Renal pelvis (tissue), 12 donors: ENCODE results near the gene ZNF165. TPM values are rescaled to one million over a fixed set of nuclear protein-coding genes. Genes with fewer than 3 reads are reported as not detected.
"Not testable (repeated sequence)": the region's sequence is repeated elsewhere in the genome, so short reads cannot be mapped to it uniquely, and the experiment has no call there.

Source experiments
- DNase-seq: peaks from one replicate; pipeline ENCODE4 v3.0.0-alpha.2; 2013
- long read RNA-seq, 16 experiments: transcript quantifications; one replicate each; lab custom pipeline, GENCODE V29; 2026
- polyA plus RNA-seq, 3 donors: library from polyadenylated mRNA; unstranded; fragments of 120-200 nt; gene quantifications; one replicate each; pipeline ENCODE4 v1.2.1, GENCODE V29; 2013; ENCODE audit not compliant: insufficient read length in 3 of 3

Gene ZNF165
- 1 to 10 TPM; 4.1 to 5.2 (median 4.1) TPM for polyA plus RNA-seq
- long read RNA-seq, donor 1, partial matches to known transcripts = 0 of 6 reads
- long read RNA-seq, donor 1, other reads (novel, unspliced or antisense) = 6 of 6 reads
- long read RNA-seq, donor 2 = 0 reads
- long read RNA-seq, donor 3 = 0 reads
- long read RNA-seq, donor 4, partial matches to known transcripts = 11 of 133 reads
- long read RNA-seq, donor 4, other reads (novel, unspliced or antisense) = 122 of 133 reads
- long read RNA-seq, donor 5 = 0 reads
- long read RNA-seq, donor 6 = 0 reads
- long read RNA-seq, donor 7 = 0 reads
- long read RNA-seq, donor 8 = 0 reads
- long read RNA-seq, donor 9 = 0 reads
- long read RNA-seq, donor 10 = 0 reads
- long read RNA-seq, donor 11, partial matches to known transcripts = 93 of 98 reads
- long read RNA-seq, donor 11, other reads (novel, unspliced or antisense) = 5 of 98 reads
- long read RNA-seq, donor 12, partial matches to known transcripts = 6 of 98 reads
- long read RNA-seq, donor 12, other reads (novel, unspliced or antisense) = 92 of 98 reads
- long read RNA-seq, donor 13 = 0 reads
- long read RNA-seq, donor 14, partial matches to known transcripts = 0 of 5 reads
- long read RNA-seq, donor 14, other reads (novel, unspliced or antisense) = 5 of 5 reads
- long read RNA-seq, donor 15, partial matches to known transcripts = 162 of 167 reads
- long read RNA-seq, donor 15, other reads (novel, unspliced or antisense) = 5 of 167 reads
- long read RNA-seq, donor 16 = 0 reads

DNA sequence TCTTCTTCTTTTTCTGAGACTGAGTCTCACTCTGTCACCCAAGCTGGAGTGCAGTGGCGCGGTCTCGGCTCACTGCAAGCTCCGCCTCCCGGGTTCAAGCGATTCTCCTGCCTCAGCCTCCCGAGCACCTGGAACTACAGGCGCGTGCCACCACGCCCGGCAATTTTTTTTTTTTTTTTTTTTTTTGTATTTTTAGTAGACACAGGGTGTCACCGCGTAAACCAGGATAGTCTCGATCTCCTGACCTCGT is at the start of gene ZNF165:
TSS of gene ZNF165 (plus strand) at position 188 of the 250 bp plus-strand sequence. CDS start 4,913 bp downstream, outside the sequence.
- not testable (repeated sequence) for DNase-seq

DNA sequence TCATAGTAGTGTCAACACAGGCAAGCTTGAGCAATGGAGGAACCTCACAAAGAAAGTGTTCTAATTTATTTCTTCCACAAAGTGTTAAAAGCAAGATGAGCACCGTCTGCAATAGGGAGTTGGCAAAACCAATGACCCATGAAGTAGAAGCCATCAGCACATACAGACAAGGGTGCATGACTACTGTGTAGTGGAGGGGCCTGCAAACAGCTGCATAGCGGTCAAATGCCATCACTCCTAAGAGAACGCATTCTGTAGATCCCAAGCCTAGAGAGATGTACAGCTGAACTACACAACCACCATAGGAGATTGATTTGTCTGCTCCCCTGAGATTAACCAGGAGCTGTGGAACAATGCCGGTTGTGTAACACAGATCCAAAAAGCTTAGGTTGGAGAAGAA is 26.8 kb upstream of the ZNF165 start:
- no peak for DNase-seq

DNA sequence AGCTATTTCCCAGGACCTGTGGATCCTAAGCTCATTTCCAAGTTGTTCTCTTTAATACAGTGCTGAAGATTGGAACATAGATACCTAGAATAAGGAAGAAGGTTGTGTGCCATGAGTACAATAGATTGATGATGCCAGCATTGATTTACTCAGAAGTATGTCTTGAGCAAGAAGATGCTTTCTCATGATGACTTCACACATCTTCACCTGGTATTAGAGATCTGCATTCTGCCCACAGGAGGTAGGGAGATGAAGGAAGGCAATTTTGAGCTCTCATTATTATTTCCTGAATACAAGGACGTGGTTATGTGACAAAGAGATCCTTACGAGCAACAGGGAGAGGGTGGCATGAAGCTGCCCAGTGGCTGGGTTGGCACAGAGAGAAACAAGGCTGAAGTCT is 20.0 kb upstream of the ZNF165 start:
- DNase-seq = no peak

DNA sequence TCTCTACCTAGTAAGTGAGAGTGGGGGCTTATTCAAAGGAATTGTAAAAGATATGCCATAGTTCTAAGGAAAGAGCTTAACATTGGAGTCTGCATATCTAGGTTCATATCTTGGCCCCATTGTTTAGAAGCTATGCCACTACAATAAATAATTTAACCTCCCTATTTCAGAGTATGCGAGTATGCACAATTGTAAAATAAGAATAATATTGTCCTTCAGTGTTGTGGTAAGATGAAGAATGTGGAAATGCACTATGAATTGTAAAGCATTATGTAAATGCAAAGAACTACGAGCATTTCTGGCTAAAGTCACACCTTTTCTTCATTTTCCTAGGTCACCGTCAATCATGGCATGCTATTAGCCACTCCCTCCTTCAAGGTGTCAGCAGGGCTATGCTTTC is 16.1 kb upstream of the ZNF165 start:
- no peak for DNase-seq

DNA sequence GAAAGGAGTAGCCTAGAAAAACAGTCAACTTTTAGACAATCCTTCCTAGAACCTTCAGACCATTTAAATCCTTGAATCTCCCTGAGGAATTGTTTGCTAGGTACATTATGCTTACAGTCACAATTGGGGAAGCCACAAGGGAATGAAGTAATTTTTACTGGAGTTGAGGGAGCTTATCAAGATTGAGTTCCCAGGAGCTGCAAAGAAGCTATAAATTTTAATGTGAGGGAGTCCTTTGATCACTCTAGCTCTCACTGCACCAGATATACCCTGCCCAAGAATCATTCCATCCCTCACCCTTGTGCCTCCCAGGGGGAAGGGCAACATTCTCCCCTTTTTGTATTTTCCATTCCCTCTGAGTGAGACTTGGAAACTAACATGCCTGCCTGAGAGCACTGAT is 12.3 kb upstream of the ZNF165 start:
- DNase-seq = no peak

DNA sequence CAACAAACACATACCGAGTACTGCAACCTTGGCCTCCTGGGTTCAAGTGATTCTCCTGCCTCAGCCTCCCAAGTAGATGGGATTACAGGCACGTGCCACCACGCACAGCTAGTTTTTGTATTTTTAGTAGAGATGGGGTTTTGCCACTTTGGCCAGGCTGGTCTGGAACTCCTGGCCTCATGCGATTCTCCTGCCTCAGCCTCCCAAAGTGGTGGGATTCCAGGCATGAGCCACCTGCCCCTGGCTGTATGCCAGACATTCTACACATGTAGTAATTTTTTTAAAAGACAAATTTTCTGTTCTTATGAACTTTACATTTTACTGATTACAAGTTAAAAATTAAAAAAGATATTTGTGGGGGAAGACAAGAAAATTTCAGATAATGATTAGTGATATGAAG is 9.4 kb upstream of the ZNF165 start:
- DNase-seq = not testable (repeated sequence)

DNA sequence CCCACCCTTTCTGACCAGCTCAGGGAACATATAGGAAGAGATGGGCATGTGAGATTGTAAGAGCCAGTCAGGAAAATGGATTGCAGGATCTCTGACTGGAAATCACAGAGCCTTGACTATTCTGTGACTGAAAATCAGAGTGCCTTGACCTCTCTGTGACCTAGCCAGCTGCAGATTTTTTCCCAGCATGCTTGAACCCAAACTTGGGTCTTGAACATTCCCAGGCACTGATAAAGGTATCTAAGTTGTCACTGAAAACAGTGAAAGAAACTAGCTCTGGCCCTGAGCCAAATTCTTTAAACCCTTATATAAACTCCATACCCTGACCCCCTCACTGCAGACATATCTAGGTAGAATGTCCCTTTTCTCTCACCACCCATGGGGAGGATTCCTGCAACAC is 2.3 kb upstream of the ZNF165 start:
- DNase-seq = no peak

DNA sequence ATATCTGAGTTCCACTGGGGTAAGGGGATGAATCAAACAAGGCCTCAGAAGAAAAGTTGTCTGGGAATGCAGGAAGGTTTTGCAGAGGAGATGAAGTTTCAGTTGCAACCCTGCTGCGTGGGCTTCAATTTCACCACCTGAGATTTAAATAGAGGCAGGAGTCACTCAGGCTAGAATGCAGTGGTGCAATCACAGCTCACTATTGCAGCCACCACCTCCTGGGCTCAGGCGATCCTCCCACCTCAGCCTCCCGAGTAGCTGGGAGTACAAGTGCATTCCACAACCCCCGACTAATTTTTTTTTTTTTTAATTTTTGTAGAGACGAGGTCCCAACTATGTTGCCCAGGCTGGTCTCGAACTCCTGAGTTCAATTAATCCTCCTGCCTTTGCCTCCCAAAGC is 1.5 kb upstream of the ZNF165 start:
- DNase-seq = no peak

DNA sequence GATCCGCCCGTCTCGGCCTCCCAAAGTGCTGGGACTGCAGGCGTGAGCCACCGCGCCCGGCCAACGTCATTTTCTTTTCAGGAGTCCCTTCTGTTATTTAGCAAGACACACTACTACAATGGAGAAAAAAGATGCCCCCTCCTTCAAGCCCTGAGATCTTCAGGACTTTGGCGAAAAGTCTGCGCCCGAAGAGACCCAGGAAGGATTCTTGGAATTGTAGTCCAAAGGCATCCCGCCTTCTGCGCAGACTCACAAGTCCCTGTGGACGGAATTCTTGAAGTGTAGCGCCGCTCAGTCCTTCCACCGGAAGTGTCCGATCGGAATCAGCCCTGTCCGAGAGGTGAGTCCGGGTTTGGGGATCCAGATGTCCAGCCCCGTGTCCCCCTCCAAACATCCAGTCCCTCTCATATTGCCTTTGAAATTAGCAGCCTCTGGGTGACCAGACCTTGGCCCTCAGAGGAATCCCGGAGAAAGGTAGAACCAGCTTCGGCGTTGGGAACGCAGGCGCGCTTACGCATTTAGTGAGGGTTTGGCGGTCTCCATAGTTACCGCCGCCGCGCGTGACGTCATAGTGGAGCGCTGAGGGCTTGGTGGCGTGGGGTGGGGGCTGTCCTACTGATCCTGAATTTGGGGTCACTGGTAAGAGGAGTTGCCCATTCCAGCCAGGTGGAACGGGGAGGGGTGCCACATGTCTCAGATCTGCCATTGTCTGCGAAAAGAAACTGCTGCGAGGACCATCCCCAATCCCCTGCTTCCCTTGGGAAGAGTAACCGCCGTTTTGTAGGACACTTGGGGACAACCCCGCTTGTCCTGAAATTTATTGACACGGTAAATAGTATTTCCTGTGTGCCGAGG is 490 bp downstream of the ZNF165 start:
- DNase-seq = peak; percentile 97

DNA sequence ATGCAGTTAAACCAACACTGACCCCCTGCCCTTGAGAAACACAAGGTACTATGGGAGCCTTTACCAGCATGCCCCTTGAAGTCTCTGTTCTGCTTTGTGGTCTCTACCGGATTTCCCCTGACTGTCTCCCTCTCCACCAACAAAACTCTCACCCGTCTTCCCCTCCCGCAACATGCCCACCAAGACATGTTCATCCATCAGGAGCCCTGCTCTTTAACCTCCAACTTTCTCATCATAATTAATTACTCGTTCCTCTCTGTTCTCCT is 1.1 kb downstream of the ZNF165 start:
- no peak for DNase-seq

DNA sequence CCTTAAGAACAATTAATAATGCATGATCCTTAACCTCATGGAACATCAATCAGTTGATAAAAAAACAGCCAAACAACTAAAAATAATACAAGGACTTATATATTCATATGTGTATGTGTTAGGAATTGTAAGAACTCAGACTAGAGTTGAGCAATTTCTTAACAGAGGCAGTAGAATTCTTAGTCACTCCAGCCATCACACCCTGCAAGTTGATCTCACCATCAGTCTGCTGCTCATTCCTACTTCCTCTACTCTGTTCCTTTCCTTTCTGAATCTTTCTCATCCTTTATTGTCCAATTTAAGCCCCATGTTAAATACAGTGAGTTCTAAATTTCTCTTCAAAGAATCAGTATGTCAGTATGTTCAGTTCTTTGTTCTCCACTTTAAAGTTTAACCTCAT is 2.6 kb downstream of the ZNF165 start:
- DNase-seq = no peak

DNA sequence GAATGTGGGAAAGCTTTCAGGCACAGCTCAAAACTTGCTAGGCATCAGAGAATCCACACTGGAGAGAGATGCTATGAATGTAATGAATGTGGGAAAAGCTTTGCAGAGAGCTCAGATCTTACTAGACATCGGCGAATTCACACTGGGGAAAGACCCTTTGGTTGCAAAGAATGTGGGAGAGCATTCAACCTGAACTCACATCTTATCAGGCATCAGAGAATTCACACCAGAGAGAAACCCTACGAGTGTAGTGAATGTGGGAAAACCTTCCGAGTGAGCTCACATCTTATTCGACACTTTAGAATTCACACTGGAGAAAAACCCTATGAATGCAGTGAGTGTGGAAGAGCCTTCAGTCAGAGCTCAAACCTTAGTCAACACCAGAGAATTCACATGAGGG is 8.7 kb downstream of the ZNF165 start:
- no peak for DNase-seq

DNA sequence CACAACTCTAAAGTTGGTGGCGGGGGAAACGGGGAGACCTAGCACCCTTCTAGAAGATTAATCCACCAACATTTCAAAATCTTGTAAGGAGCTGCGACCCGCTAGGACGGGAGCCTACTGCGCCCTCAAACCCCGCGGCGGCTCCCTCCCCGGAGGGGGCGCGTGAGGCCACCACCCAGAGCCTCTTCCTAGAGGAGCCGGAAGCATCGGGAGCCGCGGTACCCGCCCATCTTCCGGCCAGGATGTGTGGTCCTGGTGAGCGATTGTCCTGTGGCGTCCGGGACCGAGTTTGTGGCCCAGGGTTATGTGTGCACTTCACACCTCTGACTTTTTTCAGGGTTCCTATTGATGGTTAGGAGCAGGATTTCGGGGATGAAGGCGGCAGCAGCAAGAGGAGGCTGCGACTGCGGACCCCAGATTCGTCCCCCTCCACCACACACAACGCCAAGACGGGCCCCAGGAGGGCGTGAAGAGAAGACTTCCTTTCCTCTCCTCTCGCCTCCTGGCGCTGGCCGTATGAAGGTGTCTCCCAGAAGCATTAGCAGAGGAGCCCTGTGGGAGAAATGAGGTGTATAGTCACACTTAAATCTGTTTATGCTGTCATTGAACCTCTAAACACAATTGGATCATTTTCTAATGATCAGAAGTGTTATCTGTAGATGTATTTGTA is 10.7 kb downstream of the ZNF165 start:
- no peak for DNase-seq

DNA sequence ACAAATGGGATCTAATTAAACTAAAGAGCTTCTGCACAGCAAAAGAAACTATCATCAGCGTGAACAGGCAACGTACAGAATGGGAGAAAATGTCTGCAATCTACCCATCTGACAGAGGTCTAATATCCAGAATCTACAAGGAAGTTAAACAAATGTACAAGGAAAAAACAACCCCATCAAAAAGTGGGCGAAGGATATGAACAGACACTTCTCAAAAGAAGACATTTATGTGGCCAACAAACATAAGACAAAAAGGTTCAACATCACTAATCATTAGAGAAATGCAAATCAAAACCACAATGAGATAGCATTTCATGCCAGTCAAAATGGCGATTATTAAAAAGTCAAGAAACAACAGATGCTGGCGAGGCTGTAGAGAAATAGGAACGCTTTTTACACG is 21.9 kb downstream of the ZNF165 start:
- not testable (repeated sequence) for DNase-seq

DNA sequence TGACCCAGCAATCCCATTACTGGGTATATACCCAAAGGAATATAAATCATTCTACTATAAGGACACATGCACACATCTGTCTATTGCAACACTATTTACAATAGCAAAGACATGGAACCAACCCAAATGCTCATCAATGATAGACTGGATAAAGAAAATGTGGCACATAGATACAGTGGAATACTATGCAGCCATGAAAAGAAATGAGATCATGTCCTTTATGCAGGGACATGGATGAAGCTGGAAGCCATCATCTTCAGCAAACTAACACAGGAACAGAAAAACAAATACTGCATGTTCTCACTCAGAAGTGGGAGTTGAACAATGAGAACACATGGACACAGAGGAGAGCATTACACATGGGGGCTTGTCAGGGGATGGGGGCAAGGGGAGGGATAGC is 22.3 kb downstream of the ZNF165 start:
- not testable (repeated sequence) for DNase-seq

DNA sequence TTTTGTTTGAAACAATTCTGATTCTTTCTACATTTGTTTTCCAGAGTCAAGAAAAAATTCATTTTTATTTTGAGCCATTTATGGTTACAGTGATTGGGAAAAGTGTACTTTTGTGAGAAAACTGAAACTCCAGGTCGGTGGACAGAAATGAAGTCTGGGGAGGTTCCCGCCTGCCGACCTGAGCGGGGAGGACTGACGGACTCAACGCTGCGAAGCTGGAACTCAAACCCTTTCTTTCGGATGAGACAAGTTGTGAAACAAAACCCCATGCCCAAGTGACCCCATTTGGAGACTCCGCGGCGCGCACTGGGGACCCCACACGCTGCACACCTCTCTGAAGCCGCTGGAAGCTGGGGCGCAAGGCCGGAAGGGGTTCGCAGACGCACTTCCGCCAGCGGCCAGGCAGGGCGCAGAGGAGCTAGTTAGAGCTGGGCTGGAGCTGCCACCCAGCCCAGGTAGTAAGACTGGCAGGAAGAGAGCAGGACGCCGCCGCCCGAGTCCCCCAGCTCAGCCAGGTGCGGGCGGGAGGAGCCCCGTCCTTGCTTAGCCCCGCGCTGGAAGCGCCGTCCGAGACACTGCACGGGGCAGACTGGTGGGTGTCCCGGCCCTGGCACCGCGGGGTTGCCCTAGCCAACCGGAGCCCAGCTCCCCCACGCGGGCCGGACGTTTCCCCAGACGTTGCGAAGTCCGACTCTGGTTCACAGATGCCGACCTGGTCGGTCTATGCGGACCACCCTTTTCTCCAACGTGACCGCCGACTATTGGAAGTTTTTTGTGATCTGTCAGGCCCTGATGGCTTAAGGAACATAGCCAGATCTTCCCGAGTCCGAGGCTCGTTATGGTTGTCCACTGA is 24.2 kb downstream of the ZNF165 start:
- peak; percentile 84 for DNase-seq

DNA sequence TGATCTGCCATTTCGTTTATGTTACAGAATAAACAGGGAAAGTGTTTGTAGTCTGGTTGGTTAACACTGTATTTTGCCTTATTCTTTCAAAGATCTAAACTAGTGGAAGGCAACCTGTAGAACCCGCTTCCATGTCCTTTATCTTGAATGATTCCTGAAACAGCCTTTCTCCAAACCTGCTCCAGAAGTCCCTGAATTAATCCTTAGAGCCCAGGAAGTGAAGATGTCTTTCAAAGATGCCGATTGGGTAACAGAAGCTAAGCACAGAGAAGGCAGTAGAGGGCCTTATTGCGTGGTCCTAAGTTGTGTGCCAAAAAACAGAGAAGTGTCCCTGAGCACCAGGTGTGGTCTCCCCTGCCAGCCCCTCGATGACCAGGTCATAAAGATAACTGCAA is 24.9 kb downstream of the ZNF165 start:
- peak; percentile 11 for DNase-seq

DNA sequence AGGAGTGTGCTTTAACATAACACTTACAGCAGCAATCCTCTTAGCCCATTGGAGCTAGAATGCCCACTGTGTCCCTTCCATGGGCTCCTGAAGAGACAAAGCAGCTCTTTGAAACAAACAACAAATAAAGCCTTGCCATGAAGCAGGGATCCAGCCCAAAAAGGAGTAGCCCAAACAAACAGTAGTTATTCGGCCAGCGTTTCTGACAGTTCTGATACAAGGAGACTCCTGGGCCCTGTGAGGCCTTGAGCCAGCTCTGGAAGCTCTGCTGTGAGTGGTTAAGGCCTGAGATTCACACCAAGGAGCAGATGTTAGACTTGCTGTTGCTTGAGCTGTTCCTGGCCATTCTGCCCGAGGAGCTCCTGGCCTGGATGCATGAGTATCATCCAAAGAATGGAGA is 27.1 kb downstream of the ZNF165 start:
- DNase-seq = no peak

DNA sequence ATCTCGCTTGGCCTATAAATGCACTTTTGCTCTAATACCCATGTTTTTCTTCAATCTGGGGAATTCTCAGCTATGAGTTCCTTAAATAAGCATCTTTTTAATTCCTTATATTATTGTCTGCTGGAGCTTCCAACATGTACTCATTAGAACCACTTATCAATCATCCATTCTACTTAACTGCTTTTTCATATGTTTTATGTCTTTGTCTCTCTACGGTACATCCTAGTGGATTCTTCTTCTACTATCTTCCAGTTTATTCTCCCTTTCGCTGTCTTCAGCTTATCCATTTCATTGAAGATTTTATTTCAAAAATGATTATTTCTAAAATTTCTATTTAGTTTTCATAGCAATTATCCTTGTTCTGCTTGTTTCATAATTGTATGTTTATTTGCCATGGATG is 31.6 kb downstream of the ZNF165 start:
- DNase-seq = no peak

DNA sequence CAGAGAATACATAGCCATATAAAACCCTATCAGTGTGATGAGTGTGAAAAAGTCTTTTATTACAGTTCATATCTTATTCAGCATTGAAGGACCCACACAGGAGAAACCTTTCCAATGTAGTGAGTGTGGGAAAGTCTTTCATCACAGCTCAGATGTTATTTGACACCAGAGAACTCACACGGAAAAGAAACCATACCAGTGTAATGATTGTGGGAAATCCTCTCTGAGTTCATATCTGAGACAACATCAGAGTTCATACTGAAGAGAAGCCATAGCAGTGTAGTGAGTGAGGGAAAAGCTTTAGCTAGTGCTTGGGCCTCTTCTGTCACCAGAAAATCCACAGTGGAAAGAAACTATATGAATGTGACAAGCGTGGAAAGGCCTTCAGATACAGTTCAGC is 35.4 kb downstream of the ZNF165 start:
- no peak for DNase-seq

DNA sequence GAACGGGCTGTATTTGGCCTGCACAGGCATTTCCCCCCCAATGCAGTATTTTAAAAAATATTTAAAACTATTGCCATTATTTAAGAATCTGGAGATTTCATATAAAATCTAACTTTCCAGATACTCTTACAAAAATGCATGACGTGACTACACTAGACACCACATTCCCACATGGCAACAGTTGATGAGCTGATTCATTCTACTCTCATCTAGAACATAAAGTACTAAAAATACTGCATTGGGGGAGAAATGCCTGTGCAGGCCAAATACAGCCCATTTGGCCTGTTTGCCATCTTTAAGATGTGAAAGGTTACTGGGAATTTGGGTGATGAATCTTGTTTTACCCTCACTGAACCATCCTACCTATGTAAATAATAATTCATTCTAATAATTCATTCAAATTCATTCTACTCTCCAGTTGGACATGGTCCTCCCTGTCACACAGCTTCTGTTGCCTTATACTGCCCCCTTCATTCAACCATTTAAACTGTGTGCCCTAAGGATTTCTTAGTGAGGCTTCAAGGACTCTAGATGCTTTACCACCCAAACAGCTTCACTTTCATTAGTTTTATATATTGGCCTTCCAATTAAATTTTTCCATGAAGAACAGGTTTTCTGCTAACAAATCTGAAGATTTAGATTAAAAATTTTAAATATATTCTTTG is 37.1 kb downstream of the ZNF165 start:
- no peak for DNase-seq
